HG03469 (cell line): ENCODE measurements around the gene RHBDD3.
A peak's percentile ranks its signal among the peaks of the same experiment; 100 is the strongest.

ENCODE experiments used
- ATAC-seq: cut with Tn5 transposase; IDR thresholded peaks from one replicate; pipeline ENCODE4 v1.9.1; 2021; ENCODE audit warnings: mild to moderate bottlenecking, moderate library complexity, moderate number of reproducible peaks; ENCODE audit not compliant: unreplicated experiment

RHBDD3 gene

DNA sequence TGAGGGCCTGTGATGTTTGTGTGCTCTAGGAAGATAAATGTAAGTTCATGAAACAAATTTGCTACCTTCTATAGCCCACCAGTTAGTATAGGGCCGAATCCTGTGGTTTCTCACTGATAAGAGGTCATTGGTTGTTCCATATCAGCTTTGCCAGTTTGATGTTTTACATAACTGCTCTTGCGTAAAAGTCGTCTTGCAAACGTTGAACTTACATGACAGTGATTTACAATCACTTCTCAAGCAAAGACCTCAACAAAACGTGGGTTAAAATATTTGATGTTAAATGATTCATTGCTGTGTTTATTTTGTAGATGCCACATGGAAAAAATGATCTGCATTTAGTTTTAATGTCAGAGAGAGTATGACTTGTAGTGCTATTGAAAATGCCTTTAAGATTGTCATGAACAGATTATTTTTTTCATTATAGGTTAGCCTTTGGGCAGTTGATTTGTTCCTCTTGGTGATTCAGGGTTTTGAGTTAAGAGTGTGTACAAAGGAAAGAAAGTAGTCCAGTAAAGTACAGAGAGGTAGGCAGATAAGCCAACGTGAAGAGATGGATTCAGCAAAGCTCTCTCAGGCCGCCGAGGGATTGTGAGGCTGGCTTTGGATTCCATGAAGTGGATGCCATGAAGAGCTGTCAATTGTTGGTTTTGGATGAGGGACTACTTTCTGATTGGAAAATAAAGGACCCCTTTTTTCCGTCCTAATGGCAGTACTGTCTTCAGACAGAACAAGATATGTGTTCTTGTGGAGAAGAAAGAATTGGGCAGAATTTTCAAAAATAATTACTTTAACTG lies 2.9 kb upstream of the RHBDD3 start:
- ATAC-seq = no peak

DNA sequence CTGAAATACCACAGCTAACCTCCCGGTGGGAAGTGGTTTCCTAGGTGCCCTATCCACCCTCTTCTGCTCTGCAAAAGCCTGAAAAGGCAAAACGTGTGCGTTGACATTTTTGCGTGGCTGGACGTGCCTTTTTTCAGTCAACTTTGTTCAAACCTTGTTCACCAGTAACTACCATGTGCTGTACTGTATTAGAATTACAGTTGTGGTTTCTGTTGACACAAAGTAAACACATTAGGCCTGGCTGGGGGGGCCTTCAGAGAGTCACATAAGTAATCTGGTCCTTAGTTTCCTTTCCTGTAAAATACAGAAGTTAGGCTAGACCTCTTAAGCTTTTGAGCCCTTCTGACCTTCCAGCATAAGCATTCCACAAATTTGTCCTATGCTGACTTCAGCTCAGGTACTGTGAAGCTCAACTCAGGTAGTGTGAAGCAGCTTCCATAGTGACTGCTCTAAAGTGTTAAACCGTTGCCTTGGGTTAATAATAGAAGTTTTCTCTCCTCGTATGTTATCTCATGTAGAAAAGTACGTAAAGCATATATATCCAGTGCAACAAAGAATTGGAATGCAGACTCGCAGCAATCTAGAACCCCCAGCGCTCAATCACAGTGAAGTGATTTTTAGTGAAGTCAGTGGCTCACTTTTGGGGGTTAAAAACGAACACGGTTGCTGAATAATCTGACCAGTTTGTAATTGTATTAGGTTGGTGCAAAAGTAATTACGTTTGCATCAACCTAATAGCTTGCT lies 2.1 kb upstream of the RHBDD3 start:
- no peak for ATAC-seq

DNA sequence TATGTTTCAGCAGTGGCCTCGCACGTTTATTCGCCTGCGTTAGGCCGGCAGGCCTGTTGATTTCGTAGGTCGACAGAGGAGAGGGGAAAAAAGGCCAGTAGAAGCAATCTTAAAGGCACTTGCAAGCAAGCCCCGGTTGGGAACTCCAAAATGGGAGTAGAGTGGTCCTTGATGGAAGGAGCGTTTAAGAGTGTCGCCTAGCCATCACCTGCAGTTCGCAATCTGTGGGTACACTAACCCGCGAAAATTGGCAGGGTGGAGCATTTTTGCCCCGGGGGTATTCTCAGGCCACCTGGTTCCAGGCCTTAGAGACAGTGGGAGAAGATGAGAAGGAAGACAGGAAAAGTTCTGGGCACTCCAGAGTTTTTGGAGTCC lies 1.4 kb upstream of the RHBDD3 start:
- no peak for ATAC-seq

DNA sequence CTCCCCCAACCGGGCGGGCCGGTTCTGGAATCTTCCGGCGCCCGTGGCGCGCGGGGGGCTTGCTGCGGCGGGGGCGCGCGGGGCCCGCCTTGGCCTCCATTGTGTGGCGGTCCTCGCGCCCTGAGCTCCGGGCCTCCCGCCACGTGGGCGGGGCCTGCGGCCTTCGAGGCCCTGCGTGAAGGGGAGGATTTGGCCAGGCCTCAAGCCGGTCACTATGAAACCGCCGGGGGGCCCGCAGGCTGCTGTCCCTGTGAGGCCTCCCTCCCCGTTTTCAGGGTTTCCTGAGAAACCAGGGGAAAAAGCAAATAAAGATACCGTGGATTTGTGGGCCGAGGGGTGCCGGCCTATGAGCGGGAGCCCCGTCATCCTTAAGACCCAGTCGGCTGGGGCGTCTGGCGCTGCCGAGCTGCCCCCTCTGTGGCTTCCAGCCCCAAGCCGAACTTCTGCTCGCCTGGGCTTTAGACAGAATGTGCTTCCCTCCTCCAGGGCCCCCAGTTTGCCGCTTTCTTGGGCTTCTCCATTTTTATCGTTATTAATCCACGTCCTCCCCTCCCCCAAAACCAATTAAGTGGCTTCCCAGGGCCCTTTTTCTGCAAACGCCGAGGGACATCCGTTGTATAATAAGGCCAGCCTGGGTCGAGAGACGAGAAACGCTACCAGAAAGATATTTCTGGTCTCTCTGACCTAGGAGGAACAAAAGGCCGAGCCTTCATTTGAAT lies 889 bp upstream of the RHBDD3 start:
- peak; percentile 13 for ATAC-seq

DNA sequence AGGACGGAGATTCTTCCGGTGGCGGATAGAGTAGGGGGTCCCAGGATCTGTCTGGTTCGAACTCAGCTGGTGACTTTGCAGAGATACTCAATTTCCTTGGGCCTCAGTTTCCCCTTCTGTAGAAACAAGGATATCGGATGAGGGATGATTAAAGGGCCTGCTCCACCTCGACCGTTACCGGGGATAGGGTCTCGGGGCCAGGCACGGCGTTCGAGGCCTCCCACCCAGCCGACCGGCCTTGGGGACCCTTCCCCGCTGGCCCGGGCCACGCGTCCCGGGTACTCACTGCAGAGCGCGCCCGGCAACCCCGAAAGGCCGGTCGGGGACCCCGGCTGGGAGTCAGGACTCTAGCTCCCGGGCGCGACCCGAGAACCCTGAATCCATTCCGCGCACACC lies 321 bp downstream of the RHBDD3 start:
- ATAC-seq = peak; percentile 8

DNA sequence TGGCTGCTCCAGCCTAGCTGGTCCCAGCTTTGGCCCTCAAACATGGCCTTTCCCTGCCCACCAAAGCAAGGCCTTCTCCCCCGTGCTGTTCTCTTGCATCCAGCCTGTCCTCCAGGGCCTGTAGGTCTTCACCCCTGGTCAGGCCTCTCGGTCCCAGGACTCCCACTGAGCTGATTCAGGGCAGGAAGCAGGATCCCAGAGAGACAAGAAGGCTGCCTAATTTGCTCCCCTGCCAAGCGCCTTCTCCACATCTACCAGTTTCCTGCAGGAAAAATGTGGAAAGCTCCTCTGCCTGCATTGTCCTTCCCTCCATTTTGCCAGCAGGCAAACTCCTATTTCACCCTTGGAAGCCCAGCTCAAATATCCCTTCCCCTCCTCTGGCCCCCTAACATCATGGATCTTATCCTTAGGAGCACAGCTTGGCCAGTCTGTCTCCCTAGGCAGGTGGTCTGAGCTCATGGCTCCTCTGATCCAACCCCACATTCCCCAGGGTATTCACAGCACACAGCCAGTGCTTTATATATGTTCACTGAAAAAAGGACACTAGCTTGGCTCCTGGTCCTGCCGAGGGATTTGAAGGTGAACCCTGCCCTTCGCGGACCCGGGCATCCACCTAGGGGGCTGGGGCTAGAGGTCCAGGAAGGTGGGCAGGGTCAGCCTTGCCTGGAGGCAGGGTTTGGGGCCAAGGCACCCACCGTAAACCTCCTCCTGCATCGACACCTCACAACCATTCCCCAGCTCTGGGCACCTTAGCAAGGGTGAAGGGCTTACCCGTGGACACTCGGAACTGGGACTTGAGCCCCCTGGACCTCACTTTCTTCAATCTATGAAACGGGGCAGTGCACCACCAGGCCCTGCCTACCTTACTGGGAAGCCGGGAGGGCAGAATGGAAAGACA lies 968 bp downstream of the RHBDD3 start:
- no peak for ATAC-seq

DNA sequence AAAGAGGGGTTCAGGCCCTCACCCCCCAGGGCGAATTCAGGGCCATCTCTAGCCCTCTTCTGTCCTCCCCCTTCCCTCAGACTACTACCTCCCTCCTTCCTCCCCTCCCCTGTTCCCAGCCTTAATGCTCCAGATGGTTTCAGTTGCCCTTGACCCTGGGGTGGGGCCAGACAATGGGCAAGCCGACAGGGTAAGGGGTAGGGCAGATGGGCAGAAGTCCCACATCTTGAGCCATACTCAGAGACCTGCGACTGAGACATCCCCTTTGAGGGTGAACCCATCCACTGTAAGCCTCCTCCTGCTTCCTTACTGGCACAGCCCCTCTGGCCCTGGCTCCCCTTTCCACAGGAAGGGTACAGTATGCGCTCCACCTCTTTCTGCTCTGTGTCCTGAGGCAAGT lies 1.9 kb downstream of the RHBDD3 start:
- no peak for ATAC-seq

DNA sequence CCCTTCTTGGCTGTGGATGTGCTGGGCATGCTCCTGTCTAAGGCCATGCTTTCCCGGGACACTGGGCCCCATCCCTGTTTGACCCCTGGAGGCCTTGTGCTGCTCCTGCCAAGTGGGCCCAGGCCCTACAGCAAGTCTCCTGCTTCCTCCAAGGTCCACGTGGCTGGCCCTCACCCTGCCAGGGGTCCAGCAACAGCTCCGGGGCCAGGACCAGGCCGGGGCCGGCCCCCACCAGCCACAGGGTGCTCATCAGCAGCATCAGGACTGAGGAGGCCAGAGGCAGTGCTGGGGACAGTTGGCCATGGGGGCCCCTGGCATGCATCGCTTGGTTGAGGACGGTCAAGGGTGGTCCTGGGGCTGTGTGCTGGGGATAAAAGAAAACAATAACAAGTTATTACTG lies 2.5 kb downstream of the RHBDD3 start:
- no peak for ATAC-seq

DNA sequence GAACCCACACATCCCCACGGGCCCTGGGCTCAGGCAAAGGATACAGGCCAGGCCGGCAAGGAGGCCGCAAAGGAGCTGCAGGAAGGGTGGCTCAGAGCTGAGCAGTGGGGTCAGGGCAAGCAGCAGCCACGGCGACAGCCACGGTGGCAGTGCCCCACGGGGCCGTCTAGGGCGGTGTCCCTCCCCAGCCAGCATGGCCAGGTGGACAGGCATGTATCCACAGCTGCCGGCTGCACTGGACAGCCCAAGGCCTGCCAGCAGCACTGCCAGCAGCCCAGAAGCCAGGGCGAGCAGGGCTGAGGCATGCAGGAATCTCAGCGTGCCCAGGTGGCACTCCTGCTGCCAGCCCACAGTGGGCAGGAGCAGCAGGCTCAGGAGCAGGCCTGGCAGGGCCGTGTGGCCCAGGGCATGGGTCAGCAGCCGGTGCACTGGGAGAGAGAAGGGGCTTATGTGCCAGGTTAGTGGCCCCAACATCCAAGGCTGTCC lies 3.9 kb downstream of the RHBDD3 start:
- no peak for ATAC-seq

DNA sequence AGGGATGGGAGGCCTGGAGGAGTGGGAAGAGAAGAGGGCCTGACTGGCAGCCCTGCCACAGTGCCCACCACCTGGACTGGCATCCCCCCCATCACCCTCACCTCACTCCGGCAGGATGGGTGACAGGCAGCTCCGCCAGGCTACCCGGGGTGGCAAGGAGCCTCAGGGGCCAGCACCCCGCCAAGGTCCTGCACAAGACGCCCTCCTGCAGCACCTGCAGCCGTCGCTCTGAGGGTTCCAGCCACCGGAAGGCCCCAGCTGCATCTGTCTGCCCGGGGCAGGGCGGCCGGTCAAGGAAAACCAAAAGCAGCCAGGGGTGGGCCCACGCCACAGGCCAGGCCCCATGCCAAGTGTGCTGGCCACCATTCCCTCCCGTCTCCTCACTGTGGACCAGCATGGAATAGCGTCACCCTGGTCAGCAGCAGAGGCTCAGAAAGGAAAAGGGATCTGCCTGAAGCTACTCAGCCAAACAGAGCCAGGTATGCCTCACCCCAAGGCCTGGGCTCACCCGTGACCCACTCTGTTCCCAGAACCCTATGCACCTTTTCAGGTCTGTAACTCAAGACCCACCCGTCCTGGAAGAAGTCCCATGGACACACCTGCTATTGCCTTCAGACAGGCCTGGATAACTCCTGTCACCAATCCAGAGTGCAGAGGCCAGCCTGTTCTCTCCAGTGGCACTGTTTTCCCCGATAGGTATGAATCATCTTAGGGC lies 7.0 kb downstream of the RHBDD3 start:
- no peak for ATAC-seq

DNA sequence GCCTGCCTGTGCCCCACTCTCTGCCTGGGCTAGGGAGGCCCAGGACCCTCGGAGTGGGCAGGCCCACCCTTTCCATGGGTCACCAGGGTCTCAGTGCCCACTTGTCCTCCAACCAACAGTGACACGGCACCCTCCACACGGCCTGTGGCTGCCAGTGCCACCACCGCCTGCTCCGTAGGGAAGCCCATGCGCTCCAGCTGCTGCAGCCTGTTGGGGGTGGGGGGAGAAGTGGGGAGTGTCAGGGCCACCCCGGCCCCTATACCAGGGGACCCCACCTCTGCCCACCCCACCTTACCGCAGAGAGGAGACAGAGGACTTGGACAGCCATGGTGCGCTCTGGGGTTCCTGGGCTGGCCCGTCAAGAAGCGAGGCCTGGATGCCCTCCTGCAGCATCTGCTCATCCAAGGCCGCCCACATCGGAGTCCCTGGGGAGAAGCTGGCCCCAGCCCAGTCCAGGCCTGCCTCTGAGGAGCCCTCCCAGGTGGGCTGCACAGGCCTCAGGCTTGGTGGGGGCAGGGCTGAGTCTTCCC lies 7.7 kb downstream of the RHBDD3 start:
- ATAC-seq = no peak

DNA sequence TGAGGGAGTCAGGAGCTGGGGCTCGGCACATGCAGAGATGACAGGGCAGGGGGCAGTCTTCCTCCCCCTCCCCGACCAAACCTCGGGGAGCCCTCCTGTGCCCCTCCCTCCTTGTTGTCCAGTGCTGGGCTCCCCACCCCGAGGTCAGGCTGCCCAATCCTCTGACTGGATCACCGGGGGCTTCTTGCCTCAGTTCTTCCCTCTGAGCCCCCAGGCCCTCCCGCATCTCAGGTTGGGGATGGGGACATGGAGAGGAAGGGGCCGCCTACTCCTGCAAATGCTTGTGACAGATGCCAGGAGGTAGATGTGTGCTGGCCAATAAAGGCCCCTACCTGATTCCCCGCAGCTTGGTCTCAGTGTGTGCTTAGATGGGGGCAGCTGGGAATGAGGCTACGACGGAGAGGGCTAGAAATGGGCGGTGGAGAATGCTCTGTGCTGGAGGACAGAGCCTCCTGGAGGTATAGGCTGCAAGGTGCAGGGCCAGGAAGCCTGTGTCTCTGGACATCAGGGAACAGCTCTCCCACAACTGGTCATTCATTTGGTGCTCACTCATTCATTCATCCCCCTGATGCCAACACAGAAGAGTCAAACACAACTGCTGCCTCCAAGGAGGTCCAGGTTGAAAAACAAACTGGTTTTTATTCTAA lies 8.4 kb downstream of the RHBDD3 start:
- ATAC-seq = no peak

DNA sequence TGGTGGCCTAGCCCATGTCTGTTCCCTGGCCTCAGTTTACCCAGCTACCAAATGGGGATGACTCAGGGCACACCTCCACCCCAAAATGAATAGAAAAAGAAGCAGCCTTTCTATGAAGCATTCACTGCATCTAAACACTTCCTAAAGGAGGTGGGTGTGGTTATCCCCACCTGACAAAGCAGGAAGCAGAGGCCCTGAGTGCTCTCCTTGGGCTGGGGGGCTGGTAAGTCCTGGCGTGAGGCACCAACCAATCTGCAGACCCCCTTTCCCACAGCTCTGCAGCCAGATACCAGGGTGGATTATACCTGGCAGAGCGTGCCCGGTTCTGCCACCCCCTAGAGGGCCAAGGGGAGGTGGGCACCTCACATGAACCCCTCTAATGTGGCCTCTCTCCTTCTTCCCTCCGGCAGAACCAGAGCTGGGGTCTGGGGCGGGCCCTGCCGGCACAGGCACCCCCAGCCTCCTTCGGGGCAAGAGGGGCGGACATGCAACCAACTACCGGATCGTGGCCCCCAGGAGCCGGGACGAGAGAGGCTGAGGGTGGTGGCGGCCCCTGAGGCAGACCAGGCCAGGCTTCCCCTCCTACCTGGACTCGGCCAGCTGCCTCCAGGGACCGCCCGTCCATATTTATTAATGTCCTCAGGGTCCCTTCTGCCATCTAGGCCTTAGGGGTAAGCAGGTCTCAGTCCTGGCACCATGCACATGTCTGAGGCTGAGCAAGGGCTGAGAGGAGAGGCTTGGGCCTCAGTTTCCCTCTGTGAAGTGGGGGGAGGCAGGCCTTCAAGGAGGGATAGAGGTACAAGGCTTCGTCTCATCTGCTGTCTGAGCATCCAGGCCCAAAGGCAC lies 9.2 kb downstream of the RHBDD3 start:
- no peak for ATAC-seq

DNA sequence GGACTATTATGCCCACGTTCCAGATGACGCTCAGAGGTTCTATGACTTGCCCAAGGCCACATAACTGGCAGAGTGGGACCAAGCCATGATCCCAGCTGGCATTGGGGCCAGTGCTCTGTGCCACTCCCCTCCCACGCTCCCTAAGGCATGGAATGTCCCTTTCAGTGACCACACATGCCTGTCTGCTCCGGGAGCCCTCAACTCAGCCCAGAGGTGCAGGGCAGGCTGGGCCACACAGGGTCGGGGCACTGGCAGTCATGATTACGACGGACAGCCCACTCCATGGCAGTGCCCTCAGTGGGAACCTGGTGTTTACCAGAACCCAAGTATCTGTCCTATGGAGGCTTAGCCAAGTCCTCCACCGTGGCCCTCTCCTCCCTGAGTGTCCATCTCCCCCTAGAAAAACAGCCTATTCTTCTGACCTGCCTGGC lies 10.0 kb downstream of the RHBDD3 start:
- ATAC-seq = no peak

DNA sequence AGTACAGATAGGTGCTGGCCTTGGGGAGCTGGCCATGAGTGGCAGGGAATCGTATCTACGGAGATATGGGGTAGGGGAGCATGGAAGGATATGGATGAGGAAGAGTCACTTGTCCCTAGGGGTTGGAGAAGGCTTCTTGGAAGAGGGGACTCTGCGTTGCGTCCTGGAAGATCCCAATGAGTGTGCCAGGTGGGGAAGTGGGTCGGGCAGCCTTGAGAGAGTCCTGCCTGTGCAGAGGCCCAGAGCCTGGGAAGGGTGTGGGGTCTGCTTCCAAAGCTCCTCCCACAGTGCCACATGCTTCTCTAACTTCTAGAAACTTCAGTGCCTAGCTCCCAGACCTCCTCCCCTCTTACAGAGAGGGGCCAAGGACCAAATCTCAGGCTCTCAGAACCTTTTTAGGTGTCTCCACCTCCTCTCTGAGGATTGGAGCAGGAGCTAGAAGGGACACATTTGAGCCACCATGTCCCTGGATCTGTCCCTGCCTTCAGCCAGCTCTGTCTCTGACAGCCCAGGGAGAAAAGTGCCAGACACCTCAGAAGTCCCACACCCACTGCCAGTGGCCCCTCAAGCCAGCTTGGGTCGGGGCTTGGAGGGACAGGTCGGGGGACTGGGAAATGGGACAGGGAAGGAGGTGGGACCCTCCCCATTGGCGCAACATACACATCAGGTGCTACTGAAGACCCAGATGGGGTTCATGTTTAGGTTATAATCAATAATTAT lies 11.0 kb downstream of the RHBDD3 start:
- ATAC-seq = no peak

DNA sequence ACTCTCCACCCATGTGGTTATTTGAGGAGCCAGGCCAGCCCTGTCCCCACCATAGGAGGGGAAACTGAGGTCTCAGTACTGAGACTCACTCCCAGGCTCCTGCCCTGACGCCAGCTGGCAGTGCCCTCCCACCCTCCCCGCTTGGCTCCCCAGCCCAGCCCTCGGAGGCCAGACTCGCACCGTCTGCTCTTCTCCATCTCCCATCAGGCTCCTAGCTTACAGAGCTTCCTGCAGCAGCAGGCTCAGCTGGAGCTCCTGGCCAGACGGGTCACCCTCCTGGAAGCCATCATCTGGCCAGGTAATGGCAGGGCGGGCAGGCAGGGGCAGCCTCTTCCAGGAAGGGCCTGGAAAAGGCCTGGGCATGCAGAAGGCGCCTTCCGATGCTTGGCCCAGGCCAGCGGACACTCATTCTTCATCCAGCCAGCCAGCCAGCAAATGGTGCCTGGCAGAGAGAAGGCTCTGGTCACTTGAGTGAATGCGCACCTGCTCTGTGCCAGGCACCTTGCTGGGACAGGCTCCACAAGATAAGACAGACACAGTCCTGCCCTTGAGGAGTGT lies 12.6 kb downstream of the RHBDD3 start:
- ATAC-seq = no peak

DNA sequence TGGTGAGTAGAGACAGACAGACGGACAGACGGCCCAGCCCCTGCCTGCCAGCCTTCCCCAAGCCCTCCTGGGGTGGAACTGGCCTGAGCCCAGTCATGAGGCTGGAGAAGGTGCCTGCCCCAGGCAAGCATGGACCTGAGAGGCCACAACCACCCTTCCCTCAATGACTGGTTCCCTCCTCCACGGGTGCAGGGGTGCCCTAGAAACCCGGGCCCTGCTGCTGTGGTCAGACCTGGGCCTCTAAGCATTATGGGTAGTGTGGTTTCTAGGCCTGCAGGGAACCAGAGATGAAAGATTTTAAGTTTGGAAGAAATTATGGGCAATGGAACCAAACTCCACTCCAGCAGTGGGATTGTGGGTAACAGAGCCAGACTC lies 13.5 kb downstream of the RHBDD3 start:
- ATAC-seq = no peak
